ACC112 (cell line): Measurements from ENCODE around the gene PIGC.
"Not testable (repeated sequence)": the region's sequence is repeated elsewhere in the genome, so short reads cannot be mapped to it uniquely, and the experiment has no call there.

Source experiments
- H2AFZ ChIP-seq: fragments of 200-600 bp; sonication (generic); one replicate; pipeline ENCODE4 v1.6.0; 2017; ENCODE audit warnings: antibody characterized with exemption, low read length; ENCODE audit not compliant: unreplicated experiment
- H3K27ac ChIP-seq: fragments of 200-600 bp; sonication (generic); 2 replicates; pipeline ENCODE4 v1.5.1; 2014; ENCODE audit warnings: low read depth, mild to moderate bottlenecking, antibody characterized with exemption, low read length, moderate library complexity
- H3K27me3 ChIP-seq: fragments of 200-600 bp; sonication (generic); 2 replicates; pipeline ENCODE4 v1.6.1; 2014; ENCODE audit warnings: mild to moderate bottlenecking, antibody characterized with exemption, low read length, moderate library complexity, mixed read lengths; ENCODE audit not compliant: insufficient read depth
- H3K36me3 ChIP-seq: fragments of 200-600 bp; sonication (generic); 2 replicates; pipeline ENCODE4 v1.6.1; 2016; ENCODE audit warnings: mild to moderate bottlenecking, antibody characterized with exemption, low read length, moderate library complexity, mixed read lengths; ENCODE audit not compliant: insufficient read depth
- H3K4me1 ChIP-seq: fragments of 200-600 bp; sonication (generic); one replicate; pipeline ENCODE4 v1.6.1; 2016; ENCODE audit warnings: low read length, mixed read lengths; ENCODE audit not compliant: insufficient read depth, unreplicated experiment, control insufficient read depth
- H3K4me3 ChIP-seq: fragments of 200-600 bp; sonication (generic); 2 replicates; pipeline ENCODE4 v1.5.1; 2014; ENCODE audit warnings: mild to moderate bottlenecking, low read depth, low read length
- H3K79me2 ChIP-seq: fragments of 200-600 bp; sonication (generic); one replicate; pipeline ENCODE4 v1.6.0; 2016; ENCODE audit warnings: low read length; ENCODE audit not compliant: control insufficient read depth, unreplicated experiment, insufficient read depth

Gene PIGC

DNA sequence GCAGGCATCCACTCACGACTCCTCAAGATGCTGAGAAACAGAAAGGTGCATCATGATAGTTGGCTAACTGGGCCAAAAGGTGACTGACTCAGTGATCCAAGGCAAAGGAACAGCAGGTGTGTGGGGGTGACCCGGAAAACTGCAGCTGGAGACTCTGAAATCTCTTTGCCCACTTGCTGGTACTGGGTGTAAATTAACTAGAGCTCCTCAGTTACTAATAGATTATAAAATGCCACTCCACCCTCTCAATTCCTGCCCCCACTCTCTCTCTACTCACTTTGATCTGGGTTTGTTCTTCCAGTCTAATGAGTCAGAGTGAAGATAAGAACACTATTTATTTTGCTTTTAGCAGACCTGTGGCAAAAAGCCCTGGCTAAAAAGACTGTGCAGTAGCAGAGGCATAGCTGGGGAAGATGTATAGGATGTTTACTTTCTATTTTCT lies 7.2 kb upstream of the PIGC start:
- H3K36me3 ChIP-seq: no peaks in the 10 kb centered on the region
- no peaks in the 10 kb centered on the region for H3K79me2 ChIP-seq
- H3K4me1 ChIP-seq: peaks cover 26% of the 10 kb centered on the region
- H3K27ac ChIP-seq: no peak overlapping the region
- H3K27me3 ChIP-seq: no peaks in the 10 kb centered on the region
- H2AFZ ChIP-seq: no peak overlapping the region
- H3K4me3 ChIP-seq: no peak overlapping the region

DNA sequence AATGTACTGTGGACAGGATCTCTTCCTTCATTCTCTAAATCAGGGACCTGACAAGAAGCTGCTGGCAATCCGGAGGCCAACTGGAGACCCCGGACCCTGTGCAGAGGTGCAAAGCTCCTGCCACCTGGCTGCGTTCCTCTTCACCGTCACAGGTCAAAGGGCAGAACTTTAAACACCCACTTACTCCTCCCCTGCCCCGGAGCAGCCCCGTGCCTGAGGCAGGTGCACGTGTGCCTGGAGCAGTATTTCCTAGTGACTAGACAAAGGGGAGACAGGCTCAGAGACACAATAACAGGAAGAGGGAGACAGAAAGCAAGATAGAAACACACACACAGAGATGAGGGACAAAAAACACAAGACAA lies 6.6 kb upstream of the PIGC start:
- Histone ChIP-seq H3K79me2 (no peaks in the 10 kb centered on the region), H3K4me3 (no peak overlapping the region), H3K27me3 (no peaks in the 10 kb centered on the region), H3K4me1 (peaks cover 26% of the 10 kb centered on the region), H3K36me3 (no peaks in the 10 kb centered on the region), H2AFZ (no peak overlapping the region), H3K27ac (no peak overlapping the region)

DNA sequence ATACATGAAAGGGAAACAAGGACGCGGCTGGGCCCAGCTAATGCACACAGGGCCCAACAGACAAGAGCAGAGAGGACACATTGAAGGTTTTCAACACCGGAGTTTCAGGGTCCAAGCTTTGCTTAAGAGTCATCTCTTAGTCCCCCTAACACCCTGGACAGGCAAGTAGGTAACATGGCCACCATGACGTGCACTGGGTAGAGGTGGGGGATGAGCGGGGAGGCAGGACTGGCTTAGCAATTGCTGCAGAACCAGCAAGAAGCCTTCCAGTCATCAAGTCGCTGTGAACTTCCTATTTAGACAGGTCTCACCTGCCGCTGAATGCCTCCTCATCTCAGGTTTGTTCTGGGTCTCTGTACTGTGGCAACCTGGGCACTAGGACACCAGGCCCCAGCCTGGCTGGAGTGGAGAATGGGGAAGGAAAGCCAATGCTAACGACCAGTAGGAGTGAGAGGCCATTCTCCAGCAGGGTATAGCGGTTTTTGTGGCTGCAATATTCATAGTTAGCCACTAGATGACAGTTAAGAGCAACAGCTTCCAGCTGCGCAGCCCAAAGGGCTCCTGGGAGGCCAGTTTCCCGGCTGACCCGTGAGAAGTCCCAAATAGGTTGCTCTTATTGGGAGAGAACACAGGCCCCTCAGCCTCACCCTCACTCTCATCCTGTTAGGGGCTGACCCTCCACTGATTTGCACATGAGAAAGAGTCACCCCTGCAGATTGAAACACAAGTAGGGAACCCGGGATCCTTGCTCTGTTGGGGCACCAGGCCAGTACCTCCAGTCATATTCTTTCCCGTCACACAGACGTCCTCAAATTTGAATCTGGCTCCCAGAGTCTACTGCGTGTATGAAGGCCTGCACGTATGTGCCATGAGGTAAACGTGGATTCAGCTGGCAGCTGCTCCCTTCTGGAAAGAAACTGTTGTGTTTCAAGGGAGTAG lies 6.0 kb upstream of the PIGC start:
- H3K79me2 ChIP-seq: no peaks in the 10 kb centered on the region
- no peak overlapping the region for H3K4me3 ChIP-seq
- H2AFZ ChIP-seq: peak overlapping the region; percentile 76
- no peaks in the 10 kb centered on the region for H3K36me3 ChIP-seq
- H3K4me1 ChIP-seq: peaks cover 26% of the 10 kb centered on the region
- H3K27ac ChIP-seq: no peak overlapping the region
- no peaks in the 10 kb centered on the region for H3K27me3 ChIP-seq

DNA sequence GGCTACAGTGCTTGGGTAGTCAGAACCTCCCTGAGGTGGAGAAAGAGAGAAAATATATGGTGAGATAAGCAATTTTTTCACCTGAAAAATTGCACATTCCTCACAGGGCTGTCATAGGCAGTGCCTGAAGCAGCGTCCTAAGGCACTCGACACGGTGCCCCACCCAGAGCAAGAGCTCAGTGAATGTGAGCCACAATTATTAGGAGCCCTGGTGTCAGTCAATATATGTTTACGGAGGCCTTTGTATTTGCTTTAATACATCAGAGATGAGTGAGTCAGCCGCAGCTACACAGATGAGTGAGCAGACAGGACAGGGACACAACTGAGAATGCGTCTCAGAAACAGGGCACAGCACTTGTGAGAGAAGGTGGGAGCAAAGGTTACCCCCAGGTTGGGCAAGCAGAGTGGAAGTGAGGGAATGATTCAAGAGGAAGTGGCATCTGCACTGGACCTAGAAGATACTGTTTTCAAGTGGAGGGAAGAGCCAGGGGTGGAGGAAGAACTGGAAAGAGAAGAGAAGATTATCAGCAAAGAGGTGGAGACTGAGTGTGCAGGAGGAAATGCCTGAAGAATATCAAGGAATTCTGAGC lies 5.2 kb upstream of the PIGC start:
- Histone ChIP-seq H2AFZ (peak overlapping the region; percentile 76), H3K27me3 (no peaks in the 10 kb centered on the region), H3K79me2 (no peaks in the 10 kb centered on the region), H3K27ac (no peak overlapping the region), H3K36me3 (no peaks in the 10 kb centered on the region), H3K4me3 (no peak overlapping the region), H3K4me1 (peaks cover 26% of the 10 kb centered on the region)

DNA sequence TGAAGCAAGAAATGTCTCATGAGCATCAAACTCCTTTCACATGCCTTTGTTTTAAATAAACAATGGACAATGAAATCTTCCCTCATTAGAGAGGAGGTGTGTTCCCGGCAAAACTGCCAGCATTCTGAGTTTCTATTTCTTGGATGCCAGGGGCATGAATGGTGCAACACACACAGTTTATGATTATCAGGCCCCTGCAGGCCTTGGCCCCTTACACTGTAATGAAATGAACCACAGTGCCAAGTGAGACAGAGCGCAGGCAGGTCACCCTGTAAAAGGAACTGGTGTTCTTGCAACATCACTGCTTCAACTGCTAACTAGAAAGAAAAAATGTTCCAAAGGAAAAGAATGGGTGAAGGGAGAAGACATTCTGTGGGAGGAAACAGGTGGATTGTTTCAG lies 3.8 kb upstream of the PIGC start:
- no peaks in the 10 kb centered on the region for H3K27me3 ChIP-seq
- H3K4me3 ChIP-seq: no peak overlapping the region
- H3K79me2 ChIP-seq: peaks cover 12% of the 10 kb centered on the region
- no peaks in the 10 kb centered on the region for H3K36me3 ChIP-seq
- H2AFZ ChIP-seq: no peak overlapping the region
- H3K27ac ChIP-seq: no peak overlapping the region
- peaks cover 31% of the 10 kb centered on the region for H3K4me1 ChIP-seq

DNA sequence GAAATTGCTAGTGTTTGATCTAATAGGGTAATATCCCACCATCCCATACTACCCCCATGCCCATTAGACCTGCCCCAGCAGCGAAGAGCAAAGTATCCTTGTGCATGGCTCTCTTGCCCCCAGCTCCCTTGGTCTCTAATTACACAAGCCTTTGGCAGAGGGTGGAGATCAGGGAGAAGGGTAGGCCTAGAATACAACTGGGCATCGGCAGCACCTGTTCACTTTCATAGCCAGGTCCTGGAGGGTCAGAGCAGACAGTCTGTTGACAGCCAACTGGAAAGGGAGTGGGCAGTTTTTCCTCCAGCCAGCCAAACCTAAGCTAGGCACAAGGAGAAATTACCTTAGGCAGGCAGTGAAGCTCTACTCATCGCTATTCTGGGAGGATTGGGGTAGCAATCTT lies 2.7 kb upstream of the PIGC start:
- H3K79me2 ChIP-seq: peaks cover 18% of the 10 kb centered on the region
- no peak overlapping the region for H3K27ac ChIP-seq
- no peaks in the 10 kb centered on the region for H3K27me3 ChIP-seq
- no peak overlapping the region for H2AFZ ChIP-seq
- H3K4me1 ChIP-seq: peaks cover 35% of the 10 kb centered on the region
- 0 out of 2 replicates have a peak, but pooled peaks cover 4% of the 10 kb centered on the region for H3K36me3 ChIP-seq
- no peak overlapping the region for H3K4me3 ChIP-seq

DNA sequence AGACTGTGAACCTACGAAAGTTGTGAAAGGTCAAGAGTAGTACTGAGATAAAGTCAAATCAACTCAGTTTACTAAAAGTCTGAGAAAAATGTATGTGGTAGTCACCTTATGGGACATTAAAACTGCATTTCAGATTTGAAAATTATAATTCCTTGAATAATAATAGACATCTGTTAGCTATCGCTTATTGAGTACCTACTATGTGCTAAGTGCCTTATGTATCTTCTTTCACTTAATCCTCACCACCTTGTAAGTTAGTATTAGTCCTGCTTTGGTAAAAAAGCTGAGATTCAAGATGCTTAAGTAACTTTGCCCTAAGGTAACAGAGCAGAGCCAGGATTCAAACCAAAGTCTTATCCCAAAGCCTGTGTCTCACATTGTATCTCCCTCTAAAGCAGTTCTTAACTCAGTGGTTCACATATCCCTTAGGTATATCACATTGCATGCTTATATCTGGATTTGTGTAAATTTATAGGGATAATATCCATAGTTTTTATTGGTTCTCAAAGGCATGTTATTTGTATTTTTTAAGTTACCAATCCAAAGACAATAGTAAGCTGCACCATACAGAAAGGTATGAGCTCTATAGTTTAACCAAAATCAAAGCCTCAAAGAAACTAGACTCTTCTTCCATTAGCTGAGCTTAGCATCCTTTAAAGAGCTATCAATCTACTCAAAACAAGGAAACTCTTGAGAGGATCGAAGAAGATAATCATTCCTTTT lies 865 bp downstream of the PIGC start:
- H2AFZ ChIP-seq: peak overlapping the region; percentile 61
- H3K27ac ChIP-seq: no peak overlapping the region
- peaks cover 9% of the 10 kb centered on the region for H3K4me1 ChIP-seq
- H3K27me3 ChIP-seq: no peaks in the 10 kb centered on the region
- peaks cover 18% of the 10 kb centered on the region for H3K79me2 ChIP-seq
- peak overlapping the region; percentile 81 for H3K4me3 ChIP-seq
- 0 out of 2 replicates have a peak, but pooled peaks cover 9% of the 10 kb centered on the region for H3K36me3 ChIP-seq

DNA sequence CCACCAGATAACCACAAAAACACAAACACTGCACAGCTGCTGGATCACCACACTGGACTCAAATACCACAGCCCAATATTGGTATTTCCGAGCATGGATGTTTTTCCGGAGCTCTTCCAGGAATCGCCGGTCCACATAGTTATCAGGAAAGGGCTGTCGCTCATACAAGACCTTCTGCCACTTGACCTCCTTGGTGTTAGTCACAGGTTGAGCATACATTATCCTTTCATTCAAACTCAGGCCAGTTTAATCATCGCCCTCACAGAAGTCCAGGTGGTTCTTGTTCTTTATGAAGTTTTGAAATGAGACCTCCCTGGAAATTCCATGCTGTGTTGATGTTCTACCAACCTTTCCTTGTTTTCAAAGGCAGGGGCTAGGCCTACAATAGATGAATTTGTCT lies 1.5 kb downstream of the PIGC start:
- Histone ChIP-seq H3K36me3 (0 out of 2 replicates have a peak, but pooled peaks cover 9% of the 10 kb centered on the region), H2AFZ (no peak overlapping the region), H3K27ac (no peak overlapping the region), H3K27me3 (no peaks in the 10 kb centered on the region), H3K4me1 (peaks cover 9% of the 10 kb centered on the region), H3K79me2 (peaks cover 18% of the 10 kb centered on the region), H3K4me3 (peak overlapping the region; percentile 81)

DNA sequence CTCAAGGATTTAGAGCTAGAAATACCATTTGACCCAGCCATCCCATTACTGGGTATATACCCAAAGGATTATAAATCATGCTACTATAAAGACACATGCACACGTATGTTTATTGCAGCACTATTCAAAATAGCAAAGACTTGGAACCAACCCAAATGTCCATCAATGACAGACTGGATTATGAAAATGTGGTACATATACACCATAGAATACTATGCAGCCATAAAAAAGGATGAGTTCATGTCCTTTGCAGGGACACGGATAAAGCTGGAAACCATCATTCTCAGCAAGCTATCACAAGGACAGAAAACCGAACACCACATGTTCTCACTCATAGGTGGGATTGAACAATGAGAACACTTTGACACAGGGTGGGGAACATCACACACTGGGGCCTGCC lies 6.7 kb downstream of the PIGC start:
- not testable (repeated sequence) for H3K36me3 ChIP-seq, H3K27me3 ChIP-seq, H2AFZ ChIP-seq, H3K79me2 ChIP-seq, H3K4me1 ChIP-seq, H3K27ac ChIP-seq, H3K4me3 ChIP-seq

DNA sequence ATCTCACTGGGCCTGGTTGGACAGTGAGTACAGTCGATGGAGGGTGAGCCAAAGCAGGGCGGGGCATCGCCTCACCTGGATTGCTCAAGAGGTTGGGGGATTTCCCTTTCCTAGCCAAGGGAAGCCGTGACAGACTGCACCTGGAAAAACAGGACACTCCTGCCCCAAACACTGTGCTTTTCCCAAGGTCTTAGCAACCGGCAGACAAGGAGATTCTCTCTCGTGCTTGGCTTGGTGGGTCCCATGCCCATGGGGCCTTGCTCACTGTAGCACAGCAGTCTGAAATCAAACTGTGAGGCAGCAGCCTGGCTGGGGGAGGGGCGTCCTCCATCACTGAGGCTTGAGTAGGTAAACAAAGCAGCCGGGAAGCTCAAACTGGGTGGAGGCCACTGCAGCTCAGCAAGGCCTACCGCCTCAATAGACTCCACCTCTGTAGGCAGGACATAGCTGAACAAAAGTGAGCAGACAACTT lies 12.1 kb downstream of the PIGC start:
- Histone ChIP-seq H3K36me3 (no peaks in the 10 kb centered on the region), H3K27ac (no peak overlapping the region), H3K79me2 (no peaks in the 10 kb centered on the region), H2AFZ (no peak overlapping the region), H3K4me3 (no peak overlapping the region), H3K27me3 (no peaks in the 10 kb centered on the region), H3K4me1 (no peaks in the 10 kb centered on the region)
